PC-3 (cell line): Measurements from ENCODE around the gene NAP1L1. TPM values are rescaled to one million over a fixed set of nuclear protein-coding genes. Genes with fewer than 3 reads are reported as not detected.

Experiments used
- ATAC-seq: fragments of 200-7000 bp; cut with Tn5 transposase; 2 replicates; pipeline ENCODE4 v1.9.1; 2020; ENCODE audit warnings: mild to moderate bottlenecking, moderate library complexity
- BruUV-seq: library from RNA; stranded (reverse); fragments of 400-500 nt; replicated peaks from 2 replicates; lab custom pipeline; 2021; lab: Mats Ljungman, UMichigan
- CTCF ChIA-PET: fragments of 300-600 bp; sonication (Branson Sonifier 250); formaldehyde crosslinking; loops from one replicate; lab custom pipeline; 2022; ENCODE audit warnings: antibody characterized with exemption; lab: Charles Lee
- POLR2A ChIA-PET: fragments of 300-600 bp; sonication (Branson Sonifier 250); formaldehyde crosslinking; loops from one replicate; lab custom pipeline; 2022; ENCODE audit warnings: antibody characterized with exemption; ENCODE audit not compliant: unreplicated experiment; lab: Charles Lee
- DNase-seq: peaks from one replicate; pipeline ENCODE4 v3.0.0-alpha.2; 2015
- H2AFZ ChIP-seq: fragments of 300-600 bp; sonication (generic); 2 replicates; pipeline ENCODE4 v1.6.0; 2016; ENCODE audit warnings: antibody characterized with exemption, low read length
- H3F3A ChIP-seq: fragments of 300-600 bp; sonication (generic); one replicate; pipeline ENCODE4 v1.6.0; 2017; ENCODE audit warnings: antibody characterized with exemption, low read length, control low read depth, mild to moderate bottlenecking; ENCODE audit not compliant: unreplicated experiment
- H3K27ac ChIP-seq: fragments of 300-600 bp; sonication (generic); 2 replicates; pipeline ENCODE4 v1.5.1; 2016; ENCODE audit warnings: mild to moderate bottlenecking, low read length
- H3K27me3 ChIP-seq: fragments of 300-600 bp; sonication (generic); 2 replicates; pipeline ENCODE4 v1.6.1; 2016; ENCODE audit warnings: low read length, mixed read lengths
- H3K36me3 ChIP-seq: fragments of 300-600 bp; sonication (generic); 2 replicates; pipeline ENCODE4 v1.6.1; 2016; ENCODE audit warnings: low read depth, mixed run types, low read length, mixed read lengths
- H3K4me1 ChIP-seq: fragments of 300-600 bp; sonication (generic); 2 replicates; pipeline ENCODE4 v1.5.1; 2016; ENCODE audit warnings: low read length; ENCODE audit not compliant: insufficient read depth
- H3K4me2 ChIP-seq: fragments of 300-600 bp; sonication (generic); 2 replicates; pipeline ENCODE4 v1.6.0; 2016; ENCODE audit warnings: low read length
- H3K4me3 ChIP-seq: fragments of 300-600 bp; sonication (generic); 2 replicates; pipeline ENCODE4 v1.5.1; 2016; ENCODE audit warnings: mild to moderate bottlenecking, low read length, mixed read lengths
- H3K79me2 ChIP-seq: fragments of 300-600 bp; sonication (generic); 2 replicates; pipeline ENCODE4 v1.6.1; 2017; ENCODE audit warnings: low read length, mixed read lengths
- H3K9ac ChIP-seq: fragments of 300-600 bp; sonication (generic); 2 replicates; pipeline ENCODE4 v1.6.0; 2016; ENCODE audit warnings: mild to moderate bottlenecking, low read length
- H3K9me2 ChIP-seq: fragments of 300-600 bp; sonication (generic); replicated peaks from 2 replicates; pipeline ENCODE4 v1.6.1; 2016; ENCODE audit warnings: mixed run types, low read length, mixed read lengths
- H3K9me3 ChIP-seq: fragments of 300-600 bp; sonication (generic); 2 replicates; pipeline ENCODE4 v1.6.1; 2016; ENCODE audit warnings: low read length, mixed read lengths
- H4K20me1 ChIP-seq: fragments of 300-600 bp; sonication (generic); 2 replicates; pipeline ENCODE4 v1.6.1; 2016; ENCODE audit warnings: low read length, mixed read lengths
- EZH2 ChIP-seq: fragments of 300-600 bp; sonication (generic); IDR thresholded peaks from one replicate; pipeline ENCODE4 v1.6.1; 2017; ENCODE audit warnings: antibody characterized with exemption, mild to moderate bottlenecking, low read length; ENCODE audit not compliant: unreplicated experiment
- EZH2phosphoT487 ChIP-seq: fragments of 300-600 bp; sonication (generic); IDR thresholded peaks from 2 replicates; pipeline ENCODE4 v1.6.1; 2018; ENCODE audit warnings: mild to moderate bottlenecking, antibody characterized with exemption, low read length, borderline replicate concordance
- intact Hi-C: fragments of 100-400 bp; cut with micrococcal nuclease; formaldehyde crosslinking; loops from 2 replicates; pipeline ENCODE4 v1.9.0; 2023
- total RNA-seq: library from RNA; depleted of rRNA; stranded (reverse); fragments of >200 nt; gene quantifications from 2 replicates; pipeline ENCODE4 v1.2.3, GENCODE V29; 2014
- TF ChIP-seq, protein P1 (sequence below): fragments of 300-600 bp; sonication (generic); conservative IDR thresholded peaks from 2 replicates; pipeline ENCODE4 v1.5.1; 2017; ENCODE audit warnings: antibody characterized with exemption, low read depth, mild to moderate bottlenecking, low read length

Gene NAP1L1
- total RNA-seq, 1 experiment from 2014 or later, result 200 TPM

DNA sequence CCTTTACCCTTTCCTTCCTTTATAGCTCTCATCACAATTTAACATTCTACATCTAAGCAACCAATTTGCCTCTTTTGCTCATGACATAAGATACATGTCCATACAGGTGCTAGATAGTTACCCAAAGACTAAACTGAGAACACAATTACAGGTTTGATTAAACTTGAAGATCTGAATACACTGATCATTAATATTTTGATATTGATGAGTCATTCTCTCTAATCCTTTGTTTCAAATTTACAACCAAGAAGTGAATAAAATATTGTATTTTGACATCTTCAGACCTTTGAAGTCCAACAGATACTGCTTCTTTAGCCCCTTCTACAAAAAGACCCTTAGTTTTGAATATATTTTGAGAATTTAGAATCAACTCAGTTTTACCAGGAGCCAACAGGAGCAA is 2.6 kb downstream of the NAP1L1 start:
- Histone ChIP-seq H3K4me3 (peak overlapping the region; percentile 93), H3F3A (no peaks in the 10 kb centered on the region), H3K79me2 (peaks cover 75% of the 10 kb centered on the region), H2AFZ (no peak overlapping the region), H3K27me3 (no peaks in the 10 kb centered on the region), H3K9me3 (no peaks in the 10 kb centered on the region), H3K36me3 (peaks cover 45% of the 10 kb centered on the region), H3K9ac (peak overlapping the region; percentile 99; the same call in 1 of the 2 replicates), H3K4me1 (peaks cover 31% of the 10 kb centered on the region), H4K20me1 (peaks cover 65% of the 10 kb centered on the region), H3K9me2 (no peaks in the 10 kb centered on the region), H3K4me2 (peak overlapping the region; percentile 83), H3K27ac (no peak overlapping the region)
- no peak for TF ChIP-seq EZH2phosphoT487
- TF ChIP-seq EZH2, result no peak
- TF ChIP-seq, protein P1, sequence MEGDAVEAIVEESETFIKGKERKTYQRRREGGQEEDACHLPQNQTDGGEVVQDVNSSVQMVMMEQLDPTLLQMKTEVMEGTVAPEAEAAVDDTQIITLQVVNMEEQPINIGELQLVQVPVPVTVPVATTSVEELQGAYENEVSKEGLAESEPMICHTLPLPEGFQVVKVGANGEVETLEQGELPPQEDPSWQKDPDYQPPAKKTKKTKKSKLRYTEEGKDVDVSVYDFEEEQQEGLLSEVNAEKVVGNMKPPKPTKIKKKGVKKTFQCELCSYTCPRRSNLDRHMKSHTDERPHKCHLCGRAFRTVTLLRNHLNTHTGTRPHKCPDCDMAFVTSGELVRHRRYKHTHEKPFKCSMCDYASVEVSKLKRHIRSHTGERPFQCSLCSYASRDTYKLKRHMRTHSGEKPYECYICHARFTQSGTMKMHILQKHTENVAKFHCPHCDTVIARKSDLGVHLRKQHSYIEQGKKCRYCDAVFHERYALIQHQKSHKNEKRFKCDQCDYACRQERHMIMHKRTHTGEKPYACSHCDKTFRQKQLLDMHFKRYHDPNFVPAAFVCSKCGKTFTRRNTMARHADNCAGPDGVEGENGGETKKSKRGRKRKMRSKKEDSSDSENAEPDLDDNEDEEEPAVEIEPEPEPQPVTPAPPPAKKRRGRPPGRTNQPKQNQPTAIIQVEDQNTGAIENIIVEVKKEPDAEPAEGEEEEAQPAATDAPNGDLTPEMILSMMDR, result no peak
- intact Hi-C loops, result loop anchor here (5.0 to 10.0 kb wide), 3 partner anchors 45 to 375 kb away; no protein-coding TSS in a partner anchor
- ChIA-PET POLR2A (interaction anchor here (0.7 kb wide), 1 partner anchor 11 kb away, joined by 4 read pairs; no protein-coding TSS in a partner anchor), CTCF (no interaction called here)
- no peak for ATAC-seq
- no TSS peak for BruUV-seq
- DNase-seq, result no peak

DNA sequence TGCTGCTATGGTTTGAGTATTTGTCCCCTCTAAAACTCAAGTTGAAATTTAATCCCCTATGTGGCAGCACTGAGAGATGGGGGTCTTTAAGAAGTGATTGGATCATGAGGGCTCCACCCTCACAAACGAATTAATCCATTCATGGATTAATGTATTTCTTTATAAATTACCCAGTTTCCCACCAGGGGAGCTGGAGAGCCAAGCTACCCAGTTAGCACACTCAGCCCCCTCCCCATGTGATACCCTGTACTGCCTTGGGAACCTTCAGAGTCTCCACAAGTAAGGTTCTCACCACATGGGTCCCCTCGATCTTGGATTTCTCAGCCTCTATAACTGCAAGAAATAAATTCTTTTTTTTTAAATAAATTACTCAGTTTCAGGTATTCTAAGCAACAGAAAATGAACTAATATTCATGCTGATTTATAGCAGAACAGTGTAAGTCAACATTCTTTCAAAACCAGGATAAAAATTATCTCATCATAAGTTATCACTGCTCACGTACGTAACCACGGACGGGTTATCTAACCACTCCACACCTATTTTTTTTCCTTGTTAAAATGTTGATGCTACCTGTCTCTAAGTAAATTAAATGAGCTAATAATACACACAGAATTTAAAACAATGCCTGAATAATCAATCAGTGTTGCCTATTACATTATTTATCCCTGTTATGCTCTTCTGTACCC is 3.6 kb downstream of the NAP1L1 start:
- Histone ChIP-seq H3K27ac (no peak overlapping the region), H3K4me3 (peak overlapping the region; percentile 93; the same call in 1 of the 2 replicates), H2AFZ (no peak overlapping the region), H4K20me1 (peaks cover 73% of the 10 kb centered on the region), H3K9me3 (no peaks in the 10 kb centered on the region), H3K9me2 (no peaks in the 10 kb centered on the region), H3K9ac (no peak overlapping the region), H3K4me2 (peak overlapping the region; percentile 83; the same call in 1 of the 2 replicates), H3K36me3 (peaks cover 48% of the 10 kb centered on the region), H3K79me2 (peaks cover 85% of the 10 kb centered on the region), H3K27me3 (no peaks in the 10 kb centered on the region), H3K4me1 (peaks cover 29% of the 10 kb centered on the region), H3F3A (no peaks in the 10 kb centered on the region)
- BruUV-seq, result no TSS peak
- POLR2A ChIA-PET, result interaction anchor here (0.6 to 1.0 kb wide), 2 partner anchors 49 to 65 kb away, joined by 3 to 7 read pairs; partner anchors contain the start of gene PHLDA1
- DNase-seq, result peak; percentile 13
- CTCF ChIA-PET, result interaction anchor here (1.0 kb wide), 1 partner anchor 375 kb away, joined by 3 read pairs; no protein-coding TSS in a partner anchor
- intact Hi-C loops, result loop anchor here (5.0 to 10.0 kb wide), 3 partner anchors 44 to 376 kb away; no protein-coding TSS in a partner anchor
- ATAC-seq, result no peak
- TF ChIP-seq EZH2 (no peak), EZH2phosphoT487 (no peak)
- TF ChIP-seq, protein P1, result peak; percentile 45
